Measurements from ENCODE around the gene SLC4A4. TPM values are rescaled to one million over a fixed set of nuclear protein-coding genes. Genes with fewer than 3 reads are reported as not detected.

Gene SLC4A4
- total and polyA plus RNA-seq, 9 donors, result 0.23 to 8.3 (median 1.4) TPM

DNA sequence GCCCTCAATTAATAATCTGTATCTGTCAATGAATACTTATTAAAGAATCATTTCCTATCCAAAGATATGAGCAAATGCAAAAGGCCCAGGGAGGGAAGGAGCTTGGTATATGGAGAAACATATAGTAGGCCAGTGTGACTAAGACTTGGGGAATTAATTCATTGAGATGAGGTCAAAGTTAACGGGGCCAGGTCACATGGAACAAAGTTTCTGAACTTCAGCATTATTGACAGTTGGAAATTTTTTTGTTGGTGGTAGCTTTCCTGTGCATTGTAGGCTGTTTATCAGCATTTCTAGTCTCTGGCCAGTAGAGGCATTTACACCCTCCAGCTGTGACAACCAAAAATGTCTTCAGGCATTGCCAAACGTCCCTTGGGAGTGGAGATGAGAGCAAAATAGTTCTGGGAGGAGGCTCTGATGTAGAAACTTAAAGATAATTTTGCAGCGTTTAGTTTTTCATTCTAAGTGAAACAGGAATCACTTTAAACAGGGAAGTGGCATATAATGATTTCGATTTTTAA, 202.0 kb downstream of the SLC4A4 start:
- intact Hi-C loops (cut with DNase I), result no loop called here
- TF ChIP-seq EP300 (IDR thresholded peaks at IDR 0.05) (no peak), CTCF (IDR thresholded peaks at IDR 0.05) (no peak), POLR2A (IDR thresholded peaks at IDR 0.05) (no peak)
- WGBS, 3 donors, result 49 to 52% (median 51%) methylated on average over 4 of the region's 4 CpGs
- H3K4me3 ChIP-seq, result no peak overlapping the region
- H3K4me1 ChIP-seq (ENCODE audit: insufficient read depth), result no peaks in the 10 kb centered on the region
- no peaks in the 10 kb centered on the region for H3K27me3 ChIP-seq
- H3K36me3 ChIP-seq, result no peaks in the 10 kb centered on the region
- H3K9me3 ChIP-seq, result no peaks in the 10 kb centered on the region
- H3K27ac ChIP-seq, result no peak overlapping the region
- no peak for DNase-seq

- intact Hi-C loops (cut with DNase I), result no loop called here
- TF ChIP-seq EP300 (IDR thresholded peaks at IDR 0.05), result no peak
- no peak for TF ChIP-seq CTCF (IDR thresholded peaks at IDR 0.05)
- no peak for TF ChIP-seq POLR2A (IDR thresholded peaks at IDR 0.05)
Observed at GRCh38 chr4:71541541-71541940, 202.7 kb downstream of the SLC4A4 start.

GRCh38 chr4:71545168-71545567, 206.3 kb downstream of the SLC4A4 start:
- Histone ChIP-seq H3K27ac (no peak overlapping the region), H3K4me1 (ENCODE audit: insufficient read depth) (no peaks in the 10 kb centered on the region), H3K27me3 (no peaks in the 10 kb centered on the region), H3K9me3 (no peaks in the 10 kb centered on the region), H3K4me3 (no peak overlapping the region), H3K36me3 (no peaks in the 10 kb centered on the region)
- TF ChIP-seq CTCF (IDR thresholded peaks at IDR 0.05) (no peak), POLR2A (IDR thresholded peaks at IDR 0.05) (no peak), EP300 (IDR thresholded peaks at IDR 0.05) (no peak)
- no peak for DNase-seq
- intact Hi-C loops (cut with DNase I), result no loop called here
- WGBS, 3 donors, result 61 to 96% (median 82%) methylated on average over 3 of the region's 3 CpGs

More at GRCh38 chr4:71541541-71541940, 202.7 kb downstream of the SLC4A4 start:
- DNase-seq, result no peak
- Histone ChIP-seq H3K4me1 (ENCODE audit: insufficient read depth) (no peaks in the 10 kb centered on the region), H3K27me3 (no peaks in the 10 kb centered on the region), H3K9me3 (no peaks in the 10 kb centered on the region), H3K4me3 (no peak overlapping the region), H3K36me3 (no peaks in the 10 kb centered on the region), H3K27ac (no peak overlapping the region)
- 77 to 90% (median 88%) methylated on average over 2 of the region's 2 CpGs for WGBS, 3 donors

DNA sequence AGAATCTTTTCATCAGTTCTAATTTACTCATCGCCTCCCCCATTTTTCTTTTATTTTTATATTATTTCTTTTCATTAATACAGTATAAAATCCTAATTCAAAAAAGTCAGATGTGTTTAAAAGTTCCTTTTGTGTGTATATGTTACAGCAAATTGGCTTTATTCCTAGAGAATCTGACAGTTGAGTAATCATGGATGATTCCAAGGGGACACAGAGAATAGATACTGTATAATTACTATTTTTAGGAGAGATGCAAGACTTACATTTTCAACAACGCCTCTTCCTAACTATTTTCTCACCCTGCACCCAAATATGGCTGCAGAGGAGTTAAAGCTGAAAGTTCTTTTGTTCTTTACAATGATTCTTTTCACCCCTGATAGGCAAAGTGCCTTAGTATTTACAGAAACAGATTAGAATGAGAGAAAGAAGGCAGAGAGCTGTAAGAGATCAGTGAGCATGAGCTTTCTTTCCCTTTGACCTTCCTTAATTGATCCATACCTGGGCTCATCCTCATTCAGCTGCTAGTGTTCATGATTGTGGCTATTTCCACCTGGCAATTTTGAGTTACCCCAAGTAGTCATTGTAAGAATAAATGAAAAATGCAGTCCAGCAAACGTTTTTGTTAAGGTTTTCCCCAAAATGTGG, 210.8 kb downstream of the SLC4A4 start:
- DNase-seq, result no peak
- H3K4me1 ChIP-seq (ENCODE audit: insufficient read depth), result no peaks in the 10 kb centered on the region
- TF ChIP-seq EP300 (IDR thresholded peaks at IDR 0.05) (no peak), POLR2A (IDR thresholded peaks at IDR 0.05) (no peak), CTCF (IDR thresholded peaks at IDR 0.05) (no peak)
- no peak overlapping the region for H3K4me3 ChIP-seq
- no peak overlapping the region for H3K27ac ChIP-seq
- WGBS, 3 donors, result 60 to 65% (median 61%) methylated on average over 3 of the region's 3 CpGs
- no peaks in the 10 kb centered on the region for H3K27me3 ChIP-seq
- H3K9me3 ChIP-seq, result no peaks in the 10 kb centered on the region
- intact Hi-C loops (cut with DNase I), result no loop called here
- no peaks in the 10 kb centered on the region for H3K36me3 ChIP-seq
